Stimulated activated naive B cell treated with anti-CD40 and anti-IgM and Interleukin-4, amounts not matched to agents 10 μg/mL and 1 μg/mL and 100 μg/mL, for 72 hours (primary cell): ENCODE measurements around the gene BCL3.

Source experiments
- ATAC-seq, 2 donors: fragments of 150-1000 bp; cut with Tn5 transposase; replicated peaks; 2 replicates each; pipeline ENCODE4 v1.10.0; 2021; ENCODE audit warnings: moderate library complexity in 1 of 2
- DNase-seq: peaks from one replicate; pipeline ENCODE4 v3.0.0; 2021
- H3K27ac Mint-ChIP-seq: one replicate; pipeline ENCODE4 v1.8.0; 2022; ENCODE audit warnings: mild to moderate bottlenecking, mixed read lengths
- H3K27me3 Mint-ChIP-seq, 2 donors: one replicate each; pipeline ENCODE4 v1.8.0; 2022; ENCODE audit warnings: mixed read lengths in 2 of 2
- H3K36me3 Mint-ChIP-seq, 2 donors: one replicate each; pipeline ENCODE4 v1.8.0; 2022; ENCODE audit warnings: mixed read lengths in 2 of 2, mild to moderate bottlenecking in 1 of 2
- H3K4me1 Mint-ChIP-seq, 2 donors: one replicate each; pipeline ENCODE4 v1.8.0; 2022; ENCODE audit warnings: mixed read lengths in 2 of 2, mild to moderate bottlenecking in 1 of 2
- H3K4me3 Mint-ChIP-seq, 2 donors: one replicate each; pipeline ENCODE4 v1.8.0; 2022; ENCODE audit warnings: mild to moderate bottlenecking in 2 of 2, mixed read lengths in 2 of 2, moderate library complexity in 1 of 2
- H3K9me3 Mint-ChIP-seq, 2 donors: one replicate each; pipeline ENCODE4 v1.8.0; 2022; ENCODE audit warnings: mixed read lengths in 2 of 2, mild to moderate bottlenecking in 1 of 2

BCL3 gene

GRCh38 chr19:44808463-44809371 is 60.2 kb downstream of the BCL3 start, which contains the start of gene BCAM:
Gene BCAM, plus strand, starts transcription at chr19:44809103. Its CDS starts 22 bp downstream, at chr19:44809125.
- H3K4me3 Mint-ChIP-seq = peak within 1 kb of the TSS; percentile 39 to 63
- DNase-seq (no peak), ATAC-seq (peak; percentile 31 to 51)
- H3K4me1 Mint-ChIP-seq = peaks cover 5 to 16% of the 10 kb centered on the region in 2 donors
- H3K36me3 Mint-ChIP-seq = no peaks in the 10 kb centered on the region
- no peak within 1 kb of the TSS for H3K27ac Mint-ChIP-seq
- H3K9me3 Mint-ChIP-seq = no peaks in the 10 kb centered on the region
- H3K27me3 Mint-ChIP-seq = peaks cover 48 to 52% of the 10 kb centered on the region in 2 donors
